GM12878 (cell line): ENCODE measurements around the gene ATAD2B. TPM values are rescaled to one million over a fixed set of nuclear protein-coding genes. Genes with fewer than 3 reads are reported as not detected.

Experiments
- ATF3 ChIP-seq: IDR thresholded peaks from 2 replicates; pipeline ENCODE4 v1.6.1; 2011; ENCODE audit warnings: low read depth, mild to moderate bottlenecking, low read length, moderate library complexity, borderline replicate concordance; ENCODE audit errors: extremely low read depth
- ATF7 ChIP-seq: fragments of 450-650 bp; IDR thresholded peaks from 2 replicates; pipeline ENCODE4 v1.6.1; 2016; ENCODE audit warnings: low read depth, mild to moderate bottlenecking
- CBX3 ChIP-seq: fragments of 200-600 bp; sonication (generic); IDR thresholded peaks from 2 replicates; pipeline ENCODE4 v1.6.1; 2016; ENCODE audit warnings: low read depth, borderline replicate concordance
- CUX1 ChIP-seq: IDR thresholded peaks from 2 replicates; pipeline ENCODE4 v1.6.1; 2012; ENCODE audit warnings: improper control_type of control experiment, low read depth, low read length; ENCODE audit not compliant: insufficient replicate concordance
- DPF2 ChIP-seq: fragments of 450-650 bp; IDR thresholded peaks from 2 replicates; pipeline ENCODE4 v1.6.1; 2017; ENCODE audit warnings: mild to moderate bottlenecking
- EED ChIP-seq: sonication (generic); IDR thresholded peaks from 2 replicates; pipeline ENCODE4 v1.6.1; 2016; ENCODE audit warnings: antibody characterized with exemption, low read depth
- ELK1 ChIP-seq: IDR thresholded peaks from 2 replicates; pipeline ENCODE4 v1.6.1; 2012; ENCODE audit warnings: low read depth, low read length, improper control_type of control experiment
- ETV6 ChIP-seq, 2 experiments: fragments of 450-650 bp in 1 of 2; IDR thresholded peaks in 1 of 2; conservative IDR thresholded peaks in 1 of 2; 2 replicates each; pipeline ENCODE4 v1.6.1; 2014; ENCODE audit warnings: antibody characterized with exemption in 1 of 2, borderline replicate concordance in 1 of 2, low read depth in 1 of 2, mild to moderate bottlenecking in 1 of 2, moderate library complexity in 1 of 2
- GATAD2B ChIP-seq: fragments of 450-650 bp; conservative IDR thresholded peaks from 2 replicates; pipeline ENCODE4 v1.6.1; 2017; ENCODE audit warnings: low read depth, mild to moderate bottlenecking, moderate library complexity
- IRF5 ChIP-seq: fragments of 450-650 bp; IDR thresholded peaks from 2 replicates; pipeline ENCODE4 v1.6.1; 2017; ENCODE audit warnings: borderline replicate concordance
- KLF5 ChIP-seq: fragments of 450-650 bp; IDR thresholded peaks from 2 replicates; pipeline ENCODE4 v1.6.1; 2014; ENCODE audit warnings: mild to moderate bottlenecking; ENCODE audit not compliant: partially characterized antibody
- MEF2A ChIP-seq: IDR thresholded peaks from 2 replicates; pipeline ENCODE4 v1.6.1; 2011; ENCODE audit warnings: low read depth, mild to moderate bottlenecking, low read length, moderate library complexity; ENCODE audit not compliant: insufficient read depth
- MEF2B ChIP-seq: fragments of 450-650 bp; IDR thresholded peaks from 2 replicates; pipeline ENCODE4 v1.6.1; 2018; ENCODE audit warnings: mild to moderate bottlenecking, moderate library complexity; ENCODE audit not compliant: partially characterized antibody, poor library complexity, severe bottlenecking
- MLLT1 ChIP-seq: fragments of 450-650 bp; IDR thresholded peaks from 2 replicates; pipeline ENCODE4 v1.6.1; 2016; ENCODE audit warnings: mild to moderate bottlenecking
- NFIC ChIP-seq: IDR thresholded peaks from 2 replicates; pipeline ENCODE4 v1.6.1; 2012; ENCODE audit warnings: low read depth, mild to moderate bottlenecking, inconsistent platforms, low read length, moderate library complexity
- NFXL1 ChIP-seq: fragments of 450-650 bp; IDR thresholded peaks from 2 replicates; pipeline ENCODE4 v1.6.1; 2017; ENCODE audit warnings: antibody characterized with exemption, mild to moderate bottlenecking, borderline replicate concordance
- NR2C2 ChIP-seq: IDR thresholded peaks from 2 replicates; pipeline ENCODE4 v1.6.1; 2011; ENCODE audit warnings: borderline replicate concordance, low read depth; ENCODE audit not compliant: control insufficient read depth, insufficient read length
- RELA ChIP-seq: fragments of 450-650 bp; IDR thresholded peaks from 2 replicates; pipeline ENCODE4 v1.8.0; 2014; ENCODE audit warnings: borderline replicate concordance; ENCODE audit not compliant: partially characterized antibody
- SMAD5 ChIP-seq: IDR thresholded peaks from 2 replicates; pipeline ENCODE4 v1.6.1; 2016; ENCODE audit warnings: antibody characterized with exemption, low read depth
- ZSCAN29 ChIP-seq: fragments of 450-650 bp; IDR thresholded peaks from 2 replicates; pipeline ENCODE4 v1.6.1; 2017; ENCODE audit warnings: mild to moderate bottlenecking, moderate library complexity
- polyA plus RNA-seq, 11 experiments: library from polyadenylated mRNA; depleted of rRNA in 4 of 11; unstranded in 6 of 11; stranded (reverse) in 5 of 11; fragments of >200 nt; fragmentation: Nextera tagmentation in 4 of 11; fragmentation: Illumina TruSeq in 1 of 11; extraction: Ambion mirVana in 4 of 11; extraction: Trizol in 1 of 11; gene quantifications; 1 replicate in 1 of 11; 2 replicates in 10 of 11; pipeline versions ENCODE4 v1.2.1 to v1.2.3, GENCODE V29; 2011 to 2016; ENCODE audit warnings: inconsistent platforms in 2 of 11, missing spikeins in 2 of 11, low read depth in 1 of 11
- total RNA-seq, 4 experiments: library from RNA; depleted of rRNA in 3 of 4; stranded (reverse); fragments of >200 nt in 3 of 4; fragmentation: Illumina TruSeq in 1 of 4; extraction: Trizol in 1 of 4; gene quantifications; 2 replicates each; pipeline versions ENCODE4 v1.2.1 to v1.2.3, GENCODE V29; 2013 to 2021

The ATAD2B gene
- total and polyA plus RNA-seq, 10 of the 15 experiments (the other 5 are each of a cell fraction or from before 2014, with no cell fraction given): 3.6 to 29.9 (median 16.8) TPM

GRCh38 chr2:23850564-23851256, 76.2 kb downstream of the ATAD2B start (continued):
- TF ChIP-seq EED: no peak
- no peak for TF ChIP-seq MLLT1
- peak; percentile 63 for TF ChIP-seq RELA
- TF ChIP-seq ETV6 (conservative IDR thresholded peaks at IDR 0.05 in 1 of 2, IDR thresholded peaks at IDR 0.05 in 1 of 2; ENCODE audit: borderline replicate concordance in 1 of 2, low read depth in 1 of 2): no peak
- no peak for TF ChIP-seq ELK1
- no peak for TF ChIP-seq CUX1
- TF ChIP-seq ATF7: peak; percentile 77
- no peak for TF ChIP-seq IRF5
- no peak for TF ChIP-seq CBX3
- TF ChIP-seq NFIC: peak; percentile 57; the same call in 1 of the 2 replicates
- TF ChIP-seq MEF2A: no peak
- peak; percentile 68; the same call in 1 of the 2 replicates for TF ChIP-seq DPF2
- peak; percentile 44 for TF ChIP-seq MEF2B
- TF ChIP-seq ZSCAN29: no peak
- TF ChIP-seq SMAD5: no peak
- no peak for TF ChIP-seq ATF3
- TF ChIP-seq GATAD2B: 0 out of 2 replicates have a peak, but pooled peaks have one; percentile 35
- no peak for TF ChIP-seq KLF5
- TF ChIP-seq NR2C2: no peak
- TF ChIP-seq NFXL1: no peak
